Measurements from ENCODE around the gene TENM3. TPM values are rescaled to one million over a fixed set of nuclear protein-coding genes. Genes with fewer than 3 reads are reported as not detected.

TENM3 gene
- total and polyA plus RNA-seq, 3 donors from 2014 or later, result 10.9 to 42.7 (median 42.2) TPM

DNA sequence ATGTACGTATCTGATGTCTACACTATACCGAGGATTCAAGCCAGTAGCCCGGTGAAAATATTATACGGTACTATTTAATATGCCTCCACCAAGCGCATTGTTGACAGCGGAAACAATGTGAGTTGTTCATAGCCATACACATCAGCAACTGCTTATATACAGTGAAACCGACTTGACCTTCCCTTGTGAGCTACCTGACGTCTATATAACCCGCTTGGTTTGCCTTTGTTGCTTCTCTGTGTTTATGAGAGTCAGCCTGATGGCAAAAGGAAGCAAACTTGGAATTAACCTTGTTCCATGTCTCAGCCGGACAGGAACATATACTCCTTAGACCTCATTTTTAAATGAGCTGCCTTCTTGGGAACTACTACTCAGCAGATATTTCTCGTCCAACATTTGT lies 462.2 kb downstream of the TENM3 start:
- Histone ChIP-seq H3K4me3 (no peak overlapping the region), H3K27me3 (no peaks in the 10 kb centered on the region), H3K36me3 (ENCODE audit: low read depth, missing control alignments) (no peaks in the 10 kb centered on the region), H3K27ac (no peak overlapping the region), H3K4me1 (no peaks in the 10 kb centered on the region), H3K9me3 (no peaks in the 10 kb centered on the region)
- TF ChIP-seq, protein P1, sequence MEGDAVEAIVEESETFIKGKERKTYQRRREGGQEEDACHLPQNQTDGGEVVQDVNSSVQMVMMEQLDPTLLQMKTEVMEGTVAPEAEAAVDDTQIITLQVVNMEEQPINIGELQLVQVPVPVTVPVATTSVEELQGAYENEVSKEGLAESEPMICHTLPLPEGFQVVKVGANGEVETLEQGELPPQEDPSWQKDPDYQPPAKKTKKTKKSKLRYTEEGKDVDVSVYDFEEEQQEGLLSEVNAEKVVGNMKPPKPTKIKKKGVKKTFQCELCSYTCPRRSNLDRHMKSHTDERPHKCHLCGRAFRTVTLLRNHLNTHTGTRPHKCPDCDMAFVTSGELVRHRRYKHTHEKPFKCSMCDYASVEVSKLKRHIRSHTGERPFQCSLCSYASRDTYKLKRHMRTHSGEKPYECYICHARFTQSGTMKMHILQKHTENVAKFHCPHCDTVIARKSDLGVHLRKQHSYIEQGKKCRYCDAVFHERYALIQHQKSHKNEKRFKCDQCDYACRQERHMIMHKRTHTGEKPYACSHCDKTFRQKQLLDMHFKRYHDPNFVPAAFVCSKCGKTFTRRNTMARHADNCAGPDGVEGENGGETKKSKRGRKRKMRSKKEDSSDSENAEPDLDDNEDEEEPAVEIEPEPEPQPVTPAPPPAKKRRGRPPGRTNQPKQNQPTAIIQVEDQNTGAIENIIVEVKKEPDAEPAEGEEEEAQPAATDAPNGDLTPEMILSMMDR (IDR thresholded peaks at IDR 0.05), result no peak
- TF ChIP-seq POLR2A (IDR thresholded peaks at IDR 0.05), result no peak
- intact Hi-C loops (cut with DNase I; ENCODE audit: low total_unique reads), result no loop called here
- WGBS, 2 donors, result 94 to 98% methylated on average over 11 of the region's 11 CpGs
- DNase-seq, result no peak

DNA sequence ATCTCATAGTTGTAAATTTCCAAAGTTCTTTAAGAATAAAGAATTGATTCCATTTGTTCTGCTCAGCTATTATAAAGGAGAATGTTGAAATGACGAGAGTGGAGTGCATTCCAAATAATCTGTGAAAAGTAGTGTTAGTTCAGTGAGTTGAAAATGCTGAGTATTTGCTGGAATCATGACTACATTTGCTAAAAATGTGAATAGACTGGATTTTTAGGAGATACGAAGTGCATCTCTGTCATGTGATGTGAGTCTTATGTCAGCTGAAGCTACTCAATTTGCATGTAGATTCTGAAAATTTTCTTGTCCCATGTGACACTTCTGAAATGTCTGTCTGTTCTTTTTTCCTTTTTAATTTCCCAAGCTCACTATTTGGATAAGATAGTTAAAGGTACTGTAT lies 468.0 kb downstream of the TENM3 start:
- intact Hi-C loops (cut with DNase I; ENCODE audit: low total_unique reads), result no loop called here
- 87 to 90% methylated on average over 2 of the region's 2 CpGs for WGBS, 2 donors
- no peak for DNase-seq
- no peaks in the 10 kb centered on the region for H3K9me3 ChIP-seq
- H3K4me1 ChIP-seq, result no peaks in the 10 kb centered on the region
- TF ChIP-seq POLR2A (IDR thresholded peaks at IDR 0.05), result no peak
- TF ChIP-seq, protein P1 (IDR thresholded peaks at IDR 0.05), result no peak
- H3K4me3 ChIP-seq, result no peak overlapping the region
- no peaks in the 10 kb centered on the region for H3K36me3 ChIP-seq (ENCODE audit: low read depth, missing control alignments)
- no peak overlapping the region for H3K27ac ChIP-seq
- H3K27me3 ChIP-seq, result no peaks in the 10 kb centered on the region

DNA sequence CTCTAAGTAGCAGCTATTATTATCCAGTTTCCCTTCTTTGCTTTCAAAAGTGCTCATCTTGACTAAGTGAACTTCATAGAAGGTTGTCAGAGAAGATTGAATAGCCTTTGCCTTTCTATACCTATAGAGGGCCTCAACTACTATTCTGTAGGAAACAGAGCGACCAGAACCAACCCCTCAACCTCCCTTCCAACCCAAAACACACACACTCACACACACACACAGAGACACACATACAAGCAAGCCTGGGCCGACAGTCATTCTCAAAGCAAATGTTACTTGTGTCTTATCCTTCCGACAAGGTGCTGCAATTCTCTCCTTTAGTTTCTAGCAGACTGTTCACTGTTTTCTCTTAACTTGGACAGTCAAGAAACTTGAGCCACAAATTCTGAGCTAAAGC lies 472.3 kb downstream of the TENM3 start:
- H3K9me3 ChIP-seq, result no peaks in the 10 kb centered on the region
- H3K4me1 ChIP-seq, result no peaks in the 10 kb centered on the region
- H3K27me3 ChIP-seq, result no peaks in the 10 kb centered on the region
- TF ChIP-seq POLR2A (IDR thresholded peaks at IDR 0.05), result no peak
- TF ChIP-seq, protein P1 (IDR thresholded peaks at IDR 0.05), result no peak
- intact Hi-C loops (cut with DNase I; ENCODE audit: low total_unique reads), result no loop called here
- no peak overlapping the region for H3K27ac ChIP-seq
- WGBS, 2 donors, result 85 to 94% methylated on average over 3 of the region's 3 CpGs
- DNase-seq, result no peak
- no peak overlapping the region for H3K4me3 ChIP-seq
- H3K36me3 ChIP-seq (ENCODE audit: low read depth, missing control alignments), result no peaks in the 10 kb centered on the region

DNA sequence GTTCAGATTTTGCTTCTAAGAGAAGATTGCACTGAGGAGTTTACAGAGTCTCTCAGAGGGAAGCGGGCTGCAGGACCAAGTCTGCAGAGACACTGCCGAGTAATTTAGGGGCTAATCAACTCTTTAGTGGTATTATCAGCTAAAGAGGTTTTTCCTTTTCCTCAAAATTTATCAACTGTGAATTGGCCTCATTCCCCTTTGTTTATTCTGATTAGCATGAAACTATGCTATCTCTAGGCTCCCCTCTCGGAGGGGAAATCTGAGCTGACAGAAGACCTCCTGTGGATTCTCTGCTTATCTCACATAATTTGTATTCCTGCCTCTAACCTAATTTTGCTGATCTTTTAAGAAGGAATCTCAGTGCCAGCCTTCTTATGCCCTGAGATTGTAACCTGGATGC lies 473.0 kb downstream of the TENM3 start:
- Histone ChIP-seq H3K27me3 (no peaks in the 10 kb centered on the region), H3K4me3 (no peak overlapping the region), H3K27ac (no peak overlapping the region), H3K4me1 (no peaks in the 10 kb centered on the region), H3K9me3 (no peaks in the 10 kb centered on the region), H3K36me3 (ENCODE audit: low read depth, missing control alignments) (no peaks in the 10 kb centered on the region)
- intact Hi-C loops (cut with DNase I; ENCODE audit: low total_unique reads), result no loop called here
- no peak for TF ChIP-seq POLR2A (IDR thresholded peaks at IDR 0.05)
- TF ChIP-seq, protein P1 (IDR thresholded peaks at IDR 0.05), result no peak
- 74 to 78% methylated on average over 3 of the region's 3 CpGs for WGBS, 2 donors
- DNase-seq, result no peak

DNA sequence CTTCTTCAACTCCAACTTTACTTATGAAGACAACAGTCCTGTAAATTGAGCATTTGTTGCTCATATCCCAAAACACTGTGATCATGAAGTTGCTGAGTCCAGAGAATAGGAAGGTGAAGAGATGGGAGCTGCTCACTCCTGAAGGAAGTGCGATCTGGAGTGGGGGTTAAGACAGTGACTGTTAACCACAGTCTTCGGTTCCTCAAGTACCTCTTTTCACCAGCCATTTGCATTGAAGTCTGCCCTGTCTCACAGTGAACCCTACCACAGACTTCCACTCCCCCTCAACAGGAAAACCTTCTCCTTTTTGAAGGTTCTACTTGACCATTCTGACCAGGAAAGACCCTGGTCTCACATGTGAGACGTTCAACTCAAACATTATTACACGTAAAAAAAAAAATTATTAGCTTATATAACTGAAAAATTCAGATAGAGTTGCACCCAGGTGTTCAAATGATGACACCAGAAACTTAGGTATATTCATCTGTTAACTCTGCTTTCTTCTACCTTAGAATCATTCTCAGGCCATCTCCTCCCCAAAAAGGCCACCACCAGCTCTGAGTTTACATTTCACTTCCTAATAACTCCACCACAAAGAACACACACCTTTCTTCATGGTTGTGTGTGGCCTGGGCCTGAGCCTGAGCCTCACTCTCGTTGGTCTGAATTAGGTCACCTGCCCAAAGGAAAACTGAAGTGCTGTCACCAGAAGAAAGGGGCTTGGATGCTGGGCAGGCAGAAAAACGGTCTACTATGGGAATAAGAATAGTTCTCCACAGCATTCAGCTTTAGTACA lies 474.8 kb downstream of the TENM3 start:
- DNase-seq, result no peak
- 93 to 94% methylated on average over 6 of the region's 6 CpGs for WGBS, 2 donors
- intact Hi-C loops (cut with DNase I; ENCODE audit: low total_unique reads), result no loop called here
- no peaks in the 10 kb centered on the region for H3K4me1 ChIP-seq
- H3K27me3 ChIP-seq, result no peaks in the 10 kb centered on the region
- H3K36me3 ChIP-seq (ENCODE audit: low read depth, missing control alignments), result no peaks in the 10 kb centered on the region
- H3K27ac ChIP-seq, result no peak overlapping the region
- H3K9me3 ChIP-seq, result no peaks in the 10 kb centered on the region
- TF ChIP-seq, protein P1 (IDR thresholded peaks at IDR 0.05), result no peak
- TF ChIP-seq POLR2A (IDR thresholded peaks at IDR 0.05), result no peak
- H3K4me3 ChIP-seq, result no peak overlapping the region

All from testis (tissue), 3 donors.